ENCODE measurements around the gene RAG2. TPM values are rescaled to one million over a fixed set of nuclear protein-coding genes. Genes with fewer than 3 reads are reported as not detected.

The RAG2 gene
- total RNA-seq, 8 experiments from 2014 or later: 1.0 to 2.3 (median 1.3) TPM; not detected in 1

GRCh38 chr11:36591433-36591832 lies 6.6 kb downstream of the RAG2 start:
- H3K4me3 ChIP-seq: no peak overlapping the region
- peaks cover 0 to 9% of the 10 kb centered on the region in 2 donors for H3K4me1 ChIP-seq (replicated peaks in 1 of 2)
- WGBS, 10 experiments: 0 to 89% (median 25%) methylated on average over 1 of the region's 1 CpG
- in situ Hi-C loops (cut with MboI; ENCODE audit: low pct_unique_long_range_greater_than_20kb in 2 of 9, low sequenced_read_pairs in 9 of 9, unreplicated experiment in 9 of 9): loop anchor here in 1 of 9 experiments (25.0 kb wide), 1 partner anchor 96 kb away; no protein-coding TSS in a partner anchor
- ATAC-seq (replicated peaks in 6 of 8): no peak
- no peak overlapping the region for H3K27ac ChIP-seq

GRCh38 chr11:36590513-36590912 lies 7.5 kb downstream of the RAG2 start:
- H3K4me1 ChIP-seq (replicated peaks in 1 of 2): peaks cover 0 to 6% of the 10 kb centered on the region in 2 donors
- H3K27ac ChIP-seq: no peak overlapping the region
- WGBS, 10 experiments: 6 to 70% (median 43%) methylated on average over 2 to 4 of the region's 4 CpGs; no CpG with 5 or more reads in 1 of the 10 experiments
- ATAC-seq (replicated peaks in 6 of 8): no peak
- no peak overlapping the region for H3K4me3 ChIP-seq
- in situ Hi-C loops (cut with MboI; ENCODE audit: low pct_unique_long_range_greater_than_20kb in 2 of 9, low sequenced_read_pairs in 9 of 9, unreplicated experiment in 9 of 9): loop anchor here in 1 of 9 experiments (25.0 kb wide), 1 partner anchor 97 kb away; no protein-coding TSS in a partner anchor

- ATAC-seq (replicated peaks in 6 of 8): peak in 1 of 8 experiments; percentile 70
- in situ Hi-C loops (cut with MboI; ENCODE audit: low pct_unique_long_range_greater_than_20kb in 2 of 9, low sequenced_read_pairs in 9 of 9, unreplicated experiment in 9 of 9): loop anchor here in 1 of 9 experiments (25.0 kb wide), 1 partner anchor 99 kb away; no protein-coding TSS in a partner anchor
- H3K4me3 ChIP-seq: no peak overlapping the region
- H3K4me1 ChIP-seq (replicated peaks in 1 of 2): no peaks in the 10 kb centered on the region
- no peak overlapping the region for H3K27ac ChIP-seq
- 0 to 60% (median 8%) methylated on average over 1 of the region's 1 CpG; no CpG with 5 or more reads in 1 of the 10 experiments for WGBS, 10 experiments
These were observed 9.9 kb downstream of the RAG2 start for GRCh38 chr11:36588099-36588498.

- no peak for ATAC-seq (replicated peaks in 6 of 8)
- in situ Hi-C loops (cut with MboI; ENCODE audit: low pct_unique_long_range_greater_than_20kb in 2 of 9, low sequenced_read_pairs in 9 of 9, unreplicated experiment in 9 of 9): loop anchor here in 1 of 9 experiments (25.0 kb wide), 1 partner anchor 101 kb away; no protein-coding TSS in a partner anchor
- Histone ChIP-seq H3K4me1 (replicated peaks in 1 of 2) (no peaks in the 10 kb centered on the region), H3K4me3 (no peak overlapping the region), H3K27ac (no peak overlapping the region)
These were observed 11.5 kb downstream of the RAG2 start for GRCh38 chr11:36586543-36586942.

GRCh38 chr11:36583667-36584066 lies 14.4 kb downstream of the RAG2 start:
- in situ Hi-C loops (cut with MboI; ENCODE audit: low pct_unique_long_range_greater_than_20kb in 2 of 9, low sequenced_read_pairs in 9 of 9, unreplicated experiment in 9 of 9): loop anchor here in 1 of 9 experiments (25.0 kb wide), 1 partner anchor 104 kb away; no protein-coding TSS in a partner anchor
- ATAC-seq (replicated peaks in 6 of 8): no peak
- H3K4me1 ChIP-seq (replicated peaks in 1 of 2): no peaks in the 10 kb centered on the region
- no peak overlapping the region for H3K27ac ChIP-seq
- no peak overlapping the region for H3K4me3 ChIP-seq
- 0 to 87% (median 67%) methylated on average over 1 to 3 of the region's 3 CpGs; no CpG with 5 or more reads in 3 of the 10 experiments for WGBS, 10 experiments

GRCh38 chr11:36581536-36581935 lies 16.5 kb downstream of the RAG2 start:
- WGBS, 10 experiments: 29 to 80% (median 50%) methylated on average over 1 to 2 of the region's 2 CpGs; no CpG with 5 or more reads in 1 of the 10 experiments
- Histone ChIP-seq H3K4me3 (no peak overlapping the region), H3K4me1 (replicated peaks in 1 of 2) (no peaks in the 10 kb centered on the region), H3K27ac (no peak overlapping the region)
- ATAC-seq (replicated peaks in 6 of 8): no peak
- in situ Hi-C loops (cut with MboI; ENCODE audit: low pct_unique_long_range_greater_than_20kb in 2 of 9, low sequenced_read_pairs in 9 of 9, unreplicated experiment in 9 of 9): loop anchor here in 1 of 9 experiments (25.0 kb wide), 1 partner anchor 106 kb away; no protein-coding TSS in a partner anchor

GRCh38 chr11:36578458-36578857 lies 19.6 kb downstream of the RAG2 start:
- 0 to 100% (median 57%) methylated on average over 1 of the region's 1 CpG; no CpG with 5 or more reads in 3 of the 10 experiments for WGBS, 10 experiments
- ATAC-seq (replicated peaks in 6 of 8): no peak
- no peak overlapping the region for H3K4me3 ChIP-seq
- no peaks in the 10 kb centered on the region for H3K4me1 ChIP-seq (replicated peaks in 1 of 2)
- in situ Hi-C loops (cut with MboI; ENCODE audit: low pct_unique_long_range_greater_than_20kb in 2 of 9, low sequenced_read_pairs in 9 of 9, unreplicated experiment in 9 of 9): loop anchor here in 1 of 9 experiments (25.0 kb wide), 1 partner anchor 109 kb away; no protein-coding TSS in a partner anchor
- H3K27ac ChIP-seq: no peak overlapping the region

- no peak overlapping the region for H3K27ac ChIP-seq
- in situ Hi-C loops (cut with MboI; ENCODE audit: low pct_unique_long_range_greater_than_20kb in 2 of 9, low sequenced_read_pairs in 9 of 9, unreplicated experiment in 9 of 9): loop anchor here in 1 of 9 experiments (25.0 kb wide), 1 partner anchor 109 kb away; no protein-coding TSS in a partner anchor
- no peaks in the 10 kb centered on the region for H3K4me1 ChIP-seq (replicated peaks in 1 of 2)
- ATAC-seq (replicated peaks in 6 of 8): no peak
- WGBS, 10 experiments: 33 to 100% (median 78%) methylated on average over 1 to 2 of the region's 2 CpGs; no CpG with 5 or more reads in 2 of the 10 experiments
- no peak overlapping the region for H3K4me3 ChIP-seq
These were observed 20.2 kb downstream of the RAG2 start for GRCh38 chr11:36577859-36578258.

- H3K4me3 ChIP-seq: no peak overlapping the region
- in situ Hi-C loops (cut with MboI; ENCODE audit: low pct_unique_long_range_greater_than_20kb in 2 of 9, low sequenced_read_pairs in 9 of 9, unreplicated experiment in 9 of 9): loop anchor here in 1 of 9 experiments (25.0 kb wide), 1 partner anchor 110 kb away; no protein-coding TSS in a partner anchor
- no peak for ATAC-seq (replicated peaks in 6 of 8)
- 57 to 100% (median 79%) methylated on average over 1 to 2 of the region's 2 CpGs; no CpG with 5 or more reads in 1 of the 10 experiments for WGBS, 10 experiments
- H3K4me1 ChIP-seq (replicated peaks in 1 of 2): no peaks in the 10 kb centered on the region
- H3K27ac ChIP-seq: no peak overlapping the region
These were observed 20.7 kb downstream of the RAG2 start for GRCh38 chr11:36577373-36577772.

GRCh38 chr11:36574486-36574885 lies 23.6 kb downstream of the RAG2 start:
- Histone ChIP-seq H3K4me1 (replicated peaks in 1 of 2) (no peaks in the 10 kb centered on the region), H3K27ac (no peak overlapping the region), H3K4me3 (no peak overlapping the region)
- ATAC-seq (replicated peaks in 6 of 8): no peak
- 26 to 92% (median 56%) methylated on average over 2 to 7 of the region's 8 CpGs; no CpG with 5 or more reads in 3 of the 10 experiments for WGBS, 10 experiments
- in situ Hi-C loops (cut with MboI; ENCODE audit: low pct_unique_long_range_greater_than_20kb in 2 of 9, low sequenced_read_pairs in 9 of 9, unreplicated experiment in 9 of 9): loop anchor here in 2 of 9 experiments (25.0 kb wide), 2 partner anchors 163 to 188 kb away; no protein-coding TSS in a partner anchor

- Histone ChIP-seq H3K4me1 (replicated peaks in 1 of 2) (no peaks in the 10 kb centered on the region), H3K27ac (no peak overlapping the region), H3K4me3 (no peak overlapping the region)
- in situ Hi-C loops (cut with MboI; ENCODE audit: low pct_unique_long_range_greater_than_20kb in 2 of 9, low sequenced_read_pairs in 9 of 9, unreplicated experiment in 9 of 9): loop anchor here in 3 of 9 experiments (10.0 to 25.0 kb wide), 3 partner anchors 116 to 193 kb away; no protein-coding TSS in a partner anchor
- ATAC-seq (replicated peaks in 6 of 8): no peak
- 33 to 81% (median 66%) methylated on average over 1 to 4 of the region's 4 CpGs; no CpG with 5 or more reads in 4 of the 10 experiments for WGBS, 10 experiments
These were observed 28.9 kb downstream of the RAG2 start for GRCh38 chr11:36569095-36569494.

- Histone ChIP-seq H3K4me3 (no peak within 1 kb of the TSS), H3K4me1 (replicated peaks in 1 of 2) (no peaks in the 10 kb centered on the region), H3K27ac (no peak within 1 kb of the TSS)
- in situ Hi-C loops (cut with MboI; ENCODE audit: low pct_unique_long_range_greater_than_20kb in 2 of 9, low sequenced_read_pairs in 9 of 9, unreplicated experiment in 9 of 9): loop anchor here in 3 of 9 experiments (10.0 to 25.0 kb wide), 3 partner anchors 117 to 195 kb away; no protein-coding TSS in a partner anchor
- 40 to 100% (median 100%) methylated on average over 1 of the region's 1 CpG; no CpG with 5 or more reads in 7 of the 10 experiments for WGBS, 10 experiments
- ATAC-seq (replicated peaks in 6 of 8): no peak
These were observed 30.3 kb downstream of the RAG2 start, which contains the start of gene RAG1 for GRCh38 chr11:36567694-36568093. Gene RAG1 (plus strand): TSS chr11:36568007. CDS start chr11:36573305, 5,298 bp downstream.

GRCh38 chr11:36566407-36567053 lies 31.5 kb downstream of the RAG2 start:
- WGBS, 10 experiments: 20 to 92% (median 77%) methylated on average over 1 to 3 of the region's 4 CpGs; no CpG with 5 or more reads in 7 of the 10 experiments
- no peak overlapping the region for H3K27ac ChIP-seq
- ATAC-seq (replicated peaks in 6 of 8): peak in 1 of 8 experiments; percentile 34
- no peak overlapping the region for H3K4me3 ChIP-seq
- in situ Hi-C loops (cut with MboI; ENCODE audit: low pct_unique_long_range_greater_than_20kb in 2 of 9, low sequenced_read_pairs in 9 of 9, unreplicated experiment in 9 of 9): loop anchor here in 3 of 9 experiments (10.0 to 25.0 kb wide), 3 partner anchors 118 to 196 kb away; no protein-coding TSS in a partner anchor
- H3K4me1 ChIP-seq (replicated peaks in 1 of 2): no peaks in the 10 kb centered on the region
